Measurements from ENCODE around the gene ZRANB3.
A peak's percentile ranks its signal among the peaks of the same experiment; 100 is the strongest.
"Not testable (repeated sequence)": the region's sequence is repeated elsewhere in the genome, so short reads cannot be mapped to it uniquely, and the experiment has no call there.

Gene ZRANB3

DNA sequence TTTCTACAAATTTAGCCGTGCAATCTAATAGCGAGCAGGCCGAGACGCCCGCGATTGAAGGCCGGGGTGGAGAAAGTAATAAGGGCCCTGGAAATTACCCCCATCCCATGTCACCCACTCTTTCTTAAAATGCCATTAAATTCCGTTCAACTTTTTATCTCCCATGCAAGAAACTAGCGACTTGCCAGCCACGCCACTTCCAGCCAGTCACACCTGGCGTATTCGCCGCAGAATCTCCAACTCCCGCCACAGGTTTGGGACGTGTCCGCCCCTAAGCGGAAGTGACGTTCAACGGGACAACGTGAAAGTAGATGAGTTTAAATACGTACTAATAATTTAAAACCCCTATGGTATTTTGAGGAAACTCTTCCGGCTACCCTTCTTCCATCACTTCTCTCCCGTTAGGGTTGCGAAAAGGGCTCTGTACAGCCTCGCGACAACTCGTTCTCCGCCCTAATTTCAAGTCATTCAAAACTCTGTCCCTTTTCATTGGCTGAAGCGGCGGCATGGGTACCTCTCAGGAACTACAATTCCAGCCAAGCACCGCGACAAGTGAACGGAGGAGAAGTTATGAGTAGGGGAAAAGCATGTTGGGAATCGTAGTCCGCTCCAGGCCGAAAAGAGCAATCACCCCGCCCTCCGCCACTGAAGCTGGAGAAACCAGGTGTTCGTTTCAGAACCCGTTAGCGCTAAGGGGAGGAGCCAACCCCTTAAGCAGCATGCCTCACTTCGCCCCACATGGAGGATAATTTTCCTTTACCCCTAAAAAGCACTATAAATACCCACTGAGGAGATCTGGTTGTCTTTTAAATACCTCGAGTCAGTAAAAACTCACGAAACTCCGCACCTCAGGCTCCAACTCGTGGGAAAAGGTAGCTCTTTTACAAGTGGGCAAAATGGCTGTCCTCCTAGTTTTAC lies at the start of gene ZRANB3:
TSS of gene ZRANB3 (minus strand) at position 906 of the 918 bp plus-strand sequence.
- DNase-seq (ENCODE audit: low read depth): peak; percentile 96

DNA sequence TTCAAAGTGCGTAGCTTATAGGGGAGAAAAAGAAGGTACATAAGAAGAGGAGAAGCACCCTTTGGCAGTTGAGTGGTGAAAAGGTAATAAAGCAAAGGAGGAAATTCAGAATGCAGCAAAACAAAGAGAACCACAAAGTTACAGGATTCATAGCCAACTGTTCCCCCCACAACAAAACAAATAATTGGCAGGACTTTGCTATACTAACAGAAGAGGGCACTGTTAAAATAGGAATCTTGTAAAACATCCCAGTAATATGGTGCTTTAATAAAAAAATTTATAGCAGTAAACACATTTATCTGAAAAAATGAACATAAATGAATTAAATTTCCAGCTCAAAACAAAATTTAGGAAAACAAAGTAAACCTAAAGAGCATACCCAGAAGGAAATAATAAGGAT lies 42.6 kb upstream of the ZRANB3 start:
- DNase-seq (ENCODE audit: low read depth): no peak

DNA sequence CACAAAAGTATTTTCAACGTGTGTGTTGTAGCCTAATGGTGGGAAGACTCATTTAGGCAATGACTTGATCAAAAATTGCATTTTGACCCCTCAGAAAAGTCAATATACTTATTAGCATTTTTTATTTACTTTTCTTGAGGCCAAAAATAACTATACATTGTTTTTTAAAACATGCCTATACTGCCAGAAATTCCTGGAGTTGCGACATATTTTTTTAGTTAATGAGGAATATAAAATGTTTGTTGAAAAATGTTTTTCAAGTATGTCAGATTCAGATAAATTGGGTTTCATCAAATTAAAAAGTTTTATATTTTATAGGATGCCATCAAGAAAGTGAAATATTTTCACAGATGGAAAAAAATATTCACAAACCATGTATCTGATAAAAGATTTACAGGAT lies 39.9 kb upstream of the ZRANB3 start:
- DNase-seq (ENCODE audit: low read depth): no peak

GRCh38 chr2:135563793-135564192 lies 32.8 kb upstream of the ZRANB3 start:
- DNase-seq (ENCODE audit: low read depth): no peak

DNA sequence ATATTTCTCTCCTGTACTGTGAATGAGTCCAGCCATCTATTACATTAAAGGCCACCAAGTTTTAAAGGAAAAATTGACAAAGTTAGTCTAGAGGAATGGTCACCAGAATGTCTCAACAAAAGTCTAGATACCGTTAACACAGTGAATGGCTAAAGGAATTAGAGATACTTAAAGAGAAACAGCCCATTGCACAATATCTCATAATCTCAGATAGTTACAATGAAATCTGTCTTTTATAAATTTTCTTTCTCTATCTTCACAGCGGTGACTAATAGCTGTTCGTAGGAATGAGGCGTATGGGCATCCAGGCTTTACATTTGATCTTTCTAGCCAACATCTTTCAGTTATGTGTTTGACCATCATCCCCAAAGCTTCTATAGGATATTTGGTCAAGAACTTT lies 30.9 kb upstream of the ZRANB3 start:
- DNase-seq (ENCODE audit: low read depth): no peak

DNA sequence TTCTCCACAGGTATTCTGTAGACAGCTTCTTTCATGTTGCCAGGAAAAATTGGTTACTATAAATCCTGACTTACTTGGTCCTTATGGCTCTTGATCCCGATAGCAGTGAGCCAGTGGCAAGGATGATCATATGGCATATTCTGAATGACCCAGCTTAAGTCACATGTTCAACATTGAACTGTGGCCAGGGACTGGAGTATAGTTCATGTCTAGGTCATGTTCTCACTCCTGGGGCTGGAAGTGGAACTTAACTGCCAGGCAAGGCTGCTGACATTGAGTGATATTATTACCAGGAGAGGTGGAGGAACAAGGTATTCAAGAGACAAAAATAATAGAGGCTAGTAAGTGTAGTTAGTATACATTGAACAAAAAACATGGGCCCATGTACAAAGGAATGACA lies 26.5 kb upstream of the ZRANB3 start:
- DNase-seq (ENCODE audit: low read depth): no peak

- no peak for DNase-seq (ENCODE audit: low read depth)
Measured at GRCh38 chr2:135555311-135555710, 24.3 kb upstream of the ZRANB3 start.

DNA sequence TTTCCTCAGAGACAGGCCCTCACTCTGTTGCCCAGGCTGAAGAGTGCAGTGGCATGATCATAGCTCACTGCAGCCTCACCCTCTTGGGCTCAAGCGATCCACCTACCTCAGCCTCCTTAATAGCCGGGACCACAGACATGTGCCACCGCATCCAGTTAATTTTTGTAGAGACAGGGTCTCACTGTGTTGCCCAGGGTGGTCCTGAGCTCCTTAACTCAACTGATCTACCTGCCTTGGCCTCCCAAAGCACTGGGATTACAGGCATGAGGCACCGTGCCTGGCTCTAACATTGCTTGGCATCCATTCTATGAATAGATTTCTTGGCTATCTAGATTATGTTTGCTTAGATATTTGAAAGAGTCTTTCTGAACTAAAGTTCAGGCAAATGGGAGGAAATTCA lies 21.9 kb upstream of the ZRANB3 start:
- no peak for DNase-seq (ENCODE audit: low read depth)

GRCh38 chr2:135551356-135551755 lies 20.3 kb upstream of the ZRANB3 start:
- no peak for DNase-seq (ENCODE audit: low read depth)

GRCh38 chr2:135547311-135547710 lies 16.3 kb upstream of the ZRANB3 start:
- DNase-seq (ENCODE audit: low read depth): no peak

DNA sequence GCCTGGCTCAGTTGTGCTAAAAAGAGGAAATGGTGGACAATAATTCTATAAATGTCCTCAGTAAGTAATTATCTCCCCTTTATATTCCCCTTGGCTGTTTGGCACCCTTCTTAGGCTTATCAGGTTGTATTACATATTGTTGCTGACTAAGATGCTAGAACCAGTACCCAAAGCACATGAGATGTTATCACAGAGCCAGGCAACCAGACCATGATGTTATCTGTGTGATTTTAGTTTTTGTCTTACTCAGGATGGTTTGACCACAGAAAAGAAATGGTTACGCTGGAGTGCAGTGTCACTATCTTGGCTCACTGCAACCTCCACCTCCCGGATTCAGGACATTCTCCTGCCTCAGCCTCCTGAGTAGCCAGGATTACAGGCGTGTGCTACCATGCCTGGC lies 15.4 kb upstream of the ZRANB3 start:
- no peak for DNase-seq (ENCODE audit: low read depth)

GRCh38 chr2:135533545-135533944 lies 2.5 kb upstream of the ZRANB3 start:
- DNase-seq (ENCODE audit: low read depth): not testable (repeated sequence)

GRCh38 chr2:135532581-135532980 lies 1.6 kb upstream of the ZRANB3 start:
- no peak for DNase-seq (ENCODE audit: low read depth)

GRCh38 chr2:135531231-135532197 lies 496 bp upstream of the ZRANB3 start, which contains the start of gene R3HDM1:
Gene R3HDM1, plus strand, starts transcription at chr2:135531484. Its CDS starts 73,362 bp downstream, at chr2:135604846.
- peak; percentile 100 for DNase-seq (ENCODE audit: low read depth)

DNA sequence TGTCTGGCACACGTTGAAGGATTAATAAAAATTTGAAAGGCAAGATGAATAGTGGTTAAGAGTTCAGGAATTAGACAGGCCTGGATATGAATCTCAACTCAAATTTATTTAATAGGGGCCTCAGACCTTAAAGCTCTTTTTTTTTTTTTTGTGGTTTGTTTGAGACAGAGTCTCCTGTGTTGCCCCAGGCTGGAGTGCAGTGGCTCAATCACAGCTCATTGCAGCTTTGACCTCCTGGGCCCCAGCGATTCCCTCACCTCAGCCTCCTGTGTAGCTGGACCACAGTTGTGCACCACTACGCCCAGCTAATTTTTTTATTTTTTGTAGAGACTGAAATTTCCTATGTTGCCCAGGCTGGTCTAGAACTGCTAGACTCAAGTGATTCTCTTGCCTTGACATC lies 3.0 kb downstream of the ZRANB3 start:
- DNase-seq (ENCODE audit: low read depth): no peak

DNA sequence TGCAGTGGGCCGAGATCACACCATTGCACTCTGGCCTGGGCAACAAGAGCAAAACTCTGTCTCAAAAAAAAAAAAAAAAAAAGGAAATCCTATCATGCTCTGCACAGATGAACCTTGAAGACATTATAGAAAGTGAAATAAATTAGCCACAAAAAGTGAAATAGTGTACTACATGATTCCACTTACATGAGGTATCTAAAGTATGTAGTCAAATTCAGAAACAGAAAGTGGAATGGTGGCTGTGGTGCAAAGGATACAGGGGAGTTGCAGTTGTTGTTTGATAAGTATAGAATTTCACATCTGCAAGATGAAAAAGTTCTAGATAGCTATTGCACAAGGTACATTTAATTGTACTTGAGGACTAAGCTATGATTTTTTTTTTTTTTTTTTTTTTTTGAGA lies 5.2 kb downstream of the ZRANB3 start:
- DNase-seq (ENCODE audit: low read depth): no peak

DNA sequence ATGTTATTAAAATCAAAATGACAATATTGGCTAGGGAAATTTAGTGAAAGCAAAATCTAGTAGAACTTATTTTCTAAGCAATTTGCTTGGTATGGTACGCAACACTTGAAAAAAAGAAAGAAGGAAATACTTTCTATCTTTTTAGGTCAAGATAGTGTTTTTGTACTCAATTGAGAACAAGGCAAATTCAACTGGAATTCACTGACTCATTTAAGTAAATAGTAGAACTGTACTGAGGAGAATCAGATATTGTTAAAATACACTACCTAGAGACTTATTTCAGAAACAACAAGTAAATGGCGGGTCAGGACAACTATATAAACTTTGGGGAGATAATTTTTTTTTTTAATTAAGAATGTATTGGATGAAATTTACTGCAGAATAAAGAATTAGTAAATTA lies 18.9 kb downstream of the ZRANB3 start:
- no peak for DNase-seq (ENCODE audit: low read depth)

DNA sequence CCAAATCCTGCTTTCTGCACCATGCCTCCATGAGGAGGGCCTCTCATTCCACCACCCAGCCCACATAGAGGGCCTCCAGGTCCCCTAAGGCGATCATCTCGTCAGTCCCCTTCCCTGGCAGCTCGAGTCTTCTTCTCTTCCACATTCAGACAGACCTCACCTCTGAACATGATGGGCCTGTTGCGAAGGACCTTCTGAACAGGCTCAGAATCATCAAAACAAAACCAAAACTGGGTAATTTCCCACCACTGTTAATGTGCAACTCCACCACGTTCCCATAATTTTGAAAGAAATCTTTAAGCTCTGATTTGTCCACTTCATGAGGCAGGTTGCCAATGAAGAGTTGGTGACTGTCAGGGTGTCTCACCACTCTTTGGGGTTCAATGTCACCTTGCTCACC lies 20.4 kb downstream of the ZRANB3 start:
- no peak for DNase-seq (ENCODE audit: low read depth)

- no peak for DNase-seq (ENCODE audit: low read depth)
Measured at GRCh38 chr2:135504811-135505210, 26.2 kb downstream of the ZRANB3 start.

DNA sequence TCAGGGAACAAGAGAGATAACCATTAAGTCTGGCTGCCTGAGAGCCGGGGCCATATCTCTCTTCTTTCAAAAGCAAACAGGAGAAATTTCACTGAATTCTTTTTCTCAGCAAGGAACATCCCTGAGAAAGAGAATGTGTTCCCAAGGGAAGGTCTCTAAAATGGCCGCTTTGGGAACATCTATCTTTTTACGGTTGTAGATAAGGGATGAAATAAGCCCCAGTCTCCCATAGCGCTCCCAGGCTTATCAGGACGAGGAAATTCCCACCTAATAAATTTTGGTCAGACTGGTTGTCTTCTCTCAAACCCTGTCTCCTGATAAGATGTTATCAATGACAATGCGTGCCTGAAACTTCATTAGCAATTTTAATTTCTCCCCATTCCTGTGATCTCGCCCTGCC lies 32.4 kb downstream of the ZRANB3 start:
- DNase-seq (ENCODE audit: low read depth): not testable (repeated sequence)

DNA sequence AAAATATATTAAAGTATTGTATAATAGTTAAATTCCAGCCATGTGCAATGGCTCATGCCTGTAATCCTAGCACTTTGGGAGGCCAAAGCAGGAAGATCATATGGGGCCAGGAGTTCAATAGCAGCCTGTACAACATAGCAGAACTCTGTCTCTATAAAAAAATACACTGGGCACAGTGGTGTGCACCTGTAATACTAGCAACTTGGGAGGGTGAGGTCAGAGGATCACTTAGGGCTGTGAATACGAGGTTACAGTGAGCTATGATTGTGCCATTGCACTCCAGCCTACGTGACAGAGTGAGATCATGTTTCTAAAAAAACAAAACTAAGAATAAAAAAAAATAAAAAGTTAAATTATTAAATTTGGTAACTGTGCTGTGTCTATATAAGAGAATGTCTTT lies 36.1 kb downstream of the ZRANB3 start:
- DNase-seq (ENCODE audit: low read depth): no peak

DNA sequence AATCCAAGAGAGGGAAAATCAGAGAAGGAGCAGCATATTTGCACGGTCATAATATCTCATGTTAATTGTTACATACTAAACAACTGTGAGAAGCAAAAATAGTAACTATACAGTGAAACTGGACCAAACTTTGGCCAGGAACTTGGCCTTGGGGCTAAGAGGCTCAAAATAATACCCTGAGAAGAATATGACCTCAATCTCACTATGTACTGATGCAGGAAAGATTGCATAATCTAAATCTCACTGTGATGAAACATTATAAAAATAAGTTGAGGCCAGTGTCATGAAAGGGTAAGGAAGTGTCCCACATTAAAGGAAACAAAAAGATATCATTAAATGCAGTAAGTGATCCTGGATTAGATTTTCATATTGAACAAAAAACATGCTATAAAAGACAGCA lies 36.5 kb downstream of the ZRANB3 start:
- peak; percentile 10 for DNase-seq (ENCODE audit: low read depth)

GRCh38 chr2:135490376-135490775 lies 40.6 kb downstream of the ZRANB3 start:
- DNase-seq (ENCODE audit: low read depth): no peak

Measured in fibroblast of the conjunctiva (primary cell).